ACHN (cell line): ENCODE data around the gene DYNC1I1.
"Not testable (repeated sequence)": the region's sequence is repeated elsewhere in the genome, so short reads cannot be mapped to it uniquely, and the experiment has no call there.

Experiments
- DNase-seq: peaks from one replicate; pipeline ENCODE4 v3.0.0-alpha.2; 2015
- in situ Hi-C: cut with HindIII; loops from 2 replicates; pipeline ENCODE4 v1.10.0; 2017; ENCODE audit warnings: low sequenced_read_pairs, low pct_ligation_motif_present, low pct_unique_long_range_greater_than_20kb

The DYNC1I1 gene

GRCh38 chr7:95931460-95932232 lies 159.3 kb downstream of the DYNC1I1 start:
- in situ Hi-C loops, result no loop called here
- no peak for DNase-seq

DNA sequence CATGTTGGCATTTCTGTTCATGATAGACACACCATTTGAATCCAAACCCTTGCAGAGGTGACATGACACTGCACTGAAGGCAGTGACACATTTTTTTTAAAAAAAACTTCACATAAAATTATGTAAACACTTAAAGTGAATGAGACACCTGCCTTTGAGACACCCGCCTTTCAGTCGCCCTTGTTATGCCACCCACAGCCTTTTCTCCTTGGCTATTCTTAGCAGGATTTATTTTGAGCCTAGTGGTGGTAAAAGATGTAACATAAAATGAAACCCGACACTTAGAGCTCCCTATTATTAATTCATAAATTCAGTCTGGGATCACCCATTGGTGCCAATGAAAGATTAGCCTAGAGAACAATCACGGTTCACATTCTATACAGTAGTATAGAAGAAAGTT lies 161.3 kb downstream of the DYNC1I1 start:
- no peak for DNase-seq
- in situ Hi-C loops, result no loop called here

GRCh38 chr7:95944867-95945266 lies 172.5 kb downstream of the DYNC1I1 start:
- DNase-seq, in situ Hi-C loops: not testable (repeated sequence)

GRCh38 chr7:95950698-95951097 lies 178.3 kb downstream of the DYNC1I1 start:
- in situ Hi-C loops, result no loop called here
- no peak for DNase-seq

GRCh38 chr7:95951531-95951930 lies 179.2 kb downstream of the DYNC1I1 start:
- DNase-seq, result no peak
- in situ Hi-C loops, result no loop called here

DNA sequence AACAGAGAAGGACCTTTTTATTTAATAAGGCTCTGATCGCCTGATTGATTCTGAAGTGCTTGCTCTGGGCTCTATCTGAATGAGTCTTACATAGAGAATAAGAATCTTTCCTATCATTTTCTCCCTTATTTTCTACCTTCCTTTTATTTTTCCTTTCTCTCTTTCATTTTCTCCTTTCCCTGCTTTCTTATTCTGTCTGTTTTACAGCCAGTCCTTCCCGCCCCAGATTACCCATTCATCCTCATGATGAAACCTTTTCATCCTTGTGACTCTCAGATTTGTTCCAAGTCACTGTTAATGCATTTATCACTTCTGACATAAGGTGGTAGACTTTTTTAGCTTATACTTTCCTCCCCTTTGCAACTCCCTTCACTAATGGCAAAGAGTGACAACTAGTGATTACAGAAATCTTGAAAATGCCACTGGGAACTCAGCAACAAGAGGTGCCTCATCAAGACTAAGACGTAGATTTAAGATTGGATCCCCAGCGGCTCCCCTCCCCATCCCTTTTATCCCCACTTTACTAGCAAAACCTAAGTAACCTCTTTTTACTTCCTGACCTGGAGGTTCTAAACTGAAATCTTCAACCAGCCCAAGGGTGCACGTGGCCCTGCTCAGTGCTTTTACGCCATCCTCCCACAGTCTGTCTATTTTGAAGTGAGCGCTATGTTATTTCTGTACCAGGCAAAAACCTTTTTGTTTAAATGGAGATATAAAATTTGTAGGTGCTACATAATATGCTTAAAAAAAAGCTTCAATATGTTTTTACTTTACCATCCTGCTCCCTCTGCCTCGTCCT lies 179.8 kb downstream of the DYNC1I1 start:
- no peak for DNase-seq
- in situ Hi-C loops, result no loop called here

GRCh38 chr7:95952851-95953250 lies 180.5 kb downstream of the DYNC1I1 start:
- in situ Hi-C loops, result no loop called here
- DNase-seq, result no peak

DNA sequence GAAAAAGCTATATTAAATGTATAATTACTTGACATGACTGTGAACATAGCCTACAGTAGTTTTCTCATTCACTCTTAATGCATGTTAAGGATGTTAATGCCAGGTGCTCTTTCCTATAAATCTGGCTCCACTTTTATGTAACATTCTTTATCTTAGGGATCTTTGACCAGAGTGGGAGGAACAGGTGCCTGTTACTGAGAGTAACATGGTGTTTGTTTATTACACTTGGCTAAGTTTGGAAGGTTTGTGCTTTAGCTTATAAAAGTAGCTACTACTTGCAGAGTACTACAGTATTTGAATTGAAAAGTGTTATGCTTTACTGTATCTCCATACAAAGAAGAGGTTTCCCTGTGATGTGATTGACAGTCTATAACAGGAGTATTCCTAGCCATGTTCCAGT lies 183.4 kb downstream of the DYNC1I1 start:
- no peak for DNase-seq
- in situ Hi-C loops, result no loop called here

- DNase-seq, result no peak
- in situ Hi-C loops, result no loop called here
These were observed 185.2 kb downstream of the DYNC1I1 start for GRCh38 chr7:95957510-95957909.

DNA sequence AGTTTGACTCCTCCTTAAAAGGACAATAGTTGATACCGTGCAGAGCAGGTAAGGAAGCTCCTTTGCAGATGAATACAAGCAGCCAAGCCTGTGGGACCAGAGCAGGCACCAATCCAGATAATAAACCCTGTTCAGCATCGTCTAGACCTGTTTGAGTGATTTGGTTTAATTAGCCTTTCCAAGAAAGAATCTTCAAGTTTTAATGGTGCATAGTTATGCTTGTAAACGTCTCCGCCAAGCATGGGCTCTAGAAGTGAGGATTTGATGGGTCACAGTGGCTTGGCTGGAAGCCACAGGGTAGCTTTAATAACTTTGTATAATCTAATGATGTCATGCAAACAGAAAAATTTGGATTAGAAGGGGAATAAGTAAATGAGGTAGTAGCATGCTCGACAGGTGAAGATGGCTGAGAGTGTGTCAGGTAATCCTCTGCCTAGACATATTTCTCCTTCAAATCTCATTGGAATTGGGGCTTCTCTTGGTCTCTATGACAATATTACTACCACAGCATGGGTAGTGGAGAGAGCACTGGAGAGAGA lies 188.4 kb downstream of the DYNC1I1 start:
- in situ Hi-C loops, result no loop called here

DNA sequence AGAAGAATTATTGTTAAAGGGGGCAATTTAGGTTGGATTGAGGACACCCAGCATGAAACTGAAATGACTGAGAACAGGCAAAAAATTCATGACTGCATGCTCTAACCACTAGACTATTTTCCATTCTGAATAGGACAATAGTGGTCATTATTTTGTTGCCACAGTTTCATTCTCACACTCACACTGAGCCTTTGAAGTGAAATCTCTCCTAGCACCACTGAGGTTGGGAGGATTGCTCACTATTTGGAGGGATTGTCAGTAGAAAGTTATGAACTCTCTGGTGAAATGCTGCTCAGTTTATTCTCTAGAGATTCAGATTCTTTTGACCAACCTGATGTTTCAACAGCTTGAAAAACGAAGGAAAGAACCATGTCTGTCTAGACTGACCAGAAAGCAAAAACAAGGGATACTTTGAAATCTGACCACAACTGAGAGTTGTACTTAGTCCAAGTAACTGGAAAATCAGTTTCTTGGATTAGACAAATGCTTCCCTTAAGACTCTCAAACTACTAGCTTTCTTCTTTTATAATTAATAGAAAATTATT lies 191.2 kb downstream of the DYNC1I1 start:
- in situ Hi-C loops, result no loop called here
- no peak for DNase-seq

More for the DNA sequence above, 188.4 kb downstream of the DYNC1I1 start:
- no peak for DNase-seq

- in situ Hi-C loops, result no loop called here
- DNase-seq, result no peak
These were observed 199.4 kb downstream of the DYNC1I1 start for GRCh38 chr7:95971716-95972115.

DNA sequence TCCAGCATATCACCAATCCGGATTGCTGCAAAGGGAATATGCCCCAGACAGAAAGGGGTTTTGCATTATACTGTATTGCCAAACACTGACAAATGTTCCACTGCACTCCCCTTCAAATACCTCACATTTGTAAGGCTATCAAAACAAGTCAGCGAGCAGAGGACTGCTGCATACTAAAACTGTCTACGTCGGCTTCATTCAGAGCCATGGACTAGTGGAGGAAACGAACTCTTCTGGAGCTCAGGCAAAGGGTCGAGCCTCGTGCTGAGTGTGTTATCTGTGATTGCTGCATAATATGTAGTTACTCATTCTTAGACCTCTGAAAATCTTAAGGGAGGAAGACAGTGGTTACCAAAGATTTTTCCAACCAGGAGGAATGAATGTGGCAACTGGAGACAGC lies 200.2 kb downstream of the DYNC1I1 start:
- in situ Hi-C loops, result no loop called here
- DNase-seq, result no peak

GRCh38 chr7:95974108-95974507 lies 201.8 kb downstream of the DYNC1I1 start:
- no peak for DNase-seq
- in situ Hi-C loops, result no loop called here

DNA sequence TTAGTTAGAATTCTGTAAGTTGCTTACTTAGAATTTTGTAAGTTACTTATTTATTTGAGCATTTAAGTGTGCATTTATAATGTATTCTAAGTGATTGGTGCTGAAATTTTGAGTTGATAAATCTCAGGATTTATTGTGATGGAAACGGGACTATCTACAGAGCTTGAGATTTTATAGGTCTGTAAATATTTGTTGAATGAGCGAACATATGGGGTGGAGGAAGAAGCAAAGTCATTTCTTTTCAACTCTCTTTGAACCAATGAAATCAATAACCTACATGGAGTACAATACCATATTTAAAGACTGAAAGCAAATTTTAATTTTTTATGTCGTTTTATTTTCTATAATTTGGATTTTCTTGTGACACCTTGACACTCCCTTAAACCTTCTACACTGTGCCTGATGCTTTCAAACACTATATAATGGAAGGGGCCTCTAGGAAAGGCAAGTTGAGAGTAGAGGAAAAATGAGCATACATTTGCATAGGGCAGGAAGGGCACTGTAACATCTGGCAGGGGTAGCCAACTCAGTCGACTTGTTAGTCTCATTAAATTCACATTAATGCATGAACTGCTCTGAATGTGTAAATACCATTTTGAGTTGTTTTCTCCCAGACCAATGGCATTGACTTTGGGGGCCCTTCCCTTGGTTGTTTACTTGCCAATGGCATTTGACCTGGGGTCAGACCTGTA lies 204.2 kb downstream of the DYNC1I1 start:
- DNase-seq, result no peak
- in situ Hi-C loops, result no loop called here

DNA sequence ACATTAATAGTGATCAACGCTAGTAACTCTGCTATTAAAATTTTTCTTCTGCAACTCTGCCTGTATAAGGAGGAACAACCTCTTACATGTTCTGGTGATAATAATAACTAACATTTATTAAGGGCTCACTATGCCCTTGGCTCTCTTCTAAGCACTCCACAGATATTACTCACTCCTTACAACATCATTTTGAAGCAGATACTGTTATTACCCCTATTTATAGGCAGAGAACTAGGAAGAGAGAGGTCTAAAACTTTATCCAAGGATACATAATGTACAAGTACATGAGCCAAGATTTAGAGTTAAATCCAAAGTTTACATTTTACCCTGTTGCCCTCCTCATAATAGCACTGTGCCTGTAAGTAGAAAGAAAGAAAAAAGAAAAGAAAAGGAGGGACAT lies 205.6 kb downstream of the DYNC1I1 start:
- in situ Hi-C loops, result no loop called here

DNA sequence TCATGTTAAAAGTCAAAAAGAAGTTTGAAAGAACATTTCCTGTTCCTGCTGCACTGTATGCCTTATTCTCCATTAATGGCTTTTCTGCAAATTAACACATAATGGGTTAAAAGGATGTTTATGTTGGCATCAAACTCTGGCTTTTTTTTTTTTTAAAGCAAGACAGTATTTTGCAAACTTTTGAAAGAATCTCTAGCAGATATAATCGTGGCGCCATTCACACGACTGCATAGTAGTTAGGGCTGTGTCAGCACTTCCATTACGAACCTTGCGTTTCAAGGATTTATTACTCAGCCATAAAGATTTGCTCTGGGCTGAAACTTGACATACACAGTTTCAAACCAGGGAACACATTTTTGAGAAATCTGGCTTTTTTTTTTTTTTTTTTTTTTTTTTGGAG lies 207.8 kb downstream of the DYNC1I1 start:
- in situ Hi-C loops, result no loop called here
- DNase-seq, result no peak

More for the DNA sequence above, 205.6 kb downstream of the DYNC1I1 start:
- DNase-seq, result no peak

DNA sequence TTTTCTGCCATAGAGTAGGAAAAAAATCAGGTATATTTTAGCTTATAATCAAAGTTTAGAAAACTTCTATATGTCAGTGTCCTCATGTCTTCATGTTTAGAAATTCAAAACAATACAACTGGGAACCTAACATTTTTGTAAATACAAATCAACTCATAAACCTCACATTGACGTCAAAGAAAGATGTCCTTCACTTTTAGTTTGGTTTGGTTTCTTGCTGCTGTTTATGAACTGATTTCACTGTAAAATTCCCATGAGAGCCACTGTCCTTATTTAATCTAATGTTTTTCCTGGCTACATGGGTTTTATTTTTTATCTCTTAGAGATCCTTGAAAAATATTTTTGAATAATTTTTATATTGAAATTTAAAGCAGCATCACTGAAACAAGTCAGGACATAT lies 208.4 kb downstream of the DYNC1I1 start:
- in situ Hi-C loops, result no loop called here
- no peak for DNase-seq
